GM21423 (cell line): Measurements from ENCODE around the gene ADAD2.

Experiments
- ATAC-seq: cut with Tn5 transposase; IDR thresholded peaks from one replicate; pipeline ENCODE4 v1.9.1; 2021; ENCODE audit warnings: mild to moderate bottlenecking, moderate library complexity; ENCODE audit not compliant: unreplicated experiment

The ADAD2 gene

GRCh38 chr16:84244728-84245127 is 53.8 kb downstream of the ADAD2 start:
- no peak for ATAC-seq

GRCh38 chr16:84245956-84246678 is 55.2 kb downstream of the ADAD2 start:
- ATAC-seq = no peak

- ATAC-seq = no peak
Measured at GRCh38 chr16:84246679-84247077, 55.7 kb downstream of the ADAD2 start.
